Measurements from ENCODE around the gene ACD.

ACD gene

GRCh38 chr16:67647681-67648080 lies 12.4 kb downstream of the ACD start:
- no peak for DNase-seq (ENCODE audit: low spot score)

- DNase-seq (ENCODE audit: low spot score) = peak; percentile 22
Observed at GRCh38 chr16:67647111-67647651, 12.9 kb downstream of the ACD start.

GRCh38 chr16:67645397-67646121 lies 14.5 kb downstream of the ACD start:
- peak; percentile 19 for DNase-seq (ENCODE audit: low spot score)

- no peak for DNase-seq (ENCODE audit: low spot score)
Observed at GRCh38 chr16:67644038-67644437, 16.0 kb downstream of the ACD start.

GRCh38 chr16:67641779-67642708 lies 18.0 kb downstream of the ACD start:
- DNase-seq (ENCODE audit: low spot score) = no peak

GRCh38 chr16:67637625-67638024 lies 22.4 kb downstream of the ACD start:
- DNase-seq (ENCODE audit: low spot score) = no peak

- DNase-seq (ENCODE audit: low spot score) = no peak
Observed at GRCh38 chr16:67636713-67637112, 23.3 kb downstream of the ACD start.

- DNase-seq (ENCODE audit: low spot score) = no peak
Observed at GRCh38 chr16:67632415-67633172, 27.5 kb downstream of the ACD start.

GRCh38 chr16:67628216-67628615 lies 31.8 kb downstream of the ACD start:
- no peak for DNase-seq (ENCODE audit: low spot score)

GRCh38 chr16:67613808-67614207 lies 46.3 kb downstream of the ACD start:
- DNase-seq (ENCODE audit: low spot score) = no peak

- no peak for DNase-seq (ENCODE audit: low spot score)
Observed at GRCh38 chr16:67608364-67608763, 51.7 kb downstream of the ACD start.
